ENCODE data around the gene ANKRD27. TPM values are rescaled to one million over a fixed set of nuclear protein-coding genes. Genes with fewer than 3 reads are reported as not detected.

Gene ANKRD27
- 13.4 and 13.7 TPM in 2 replicates for polyA plus RNA-seq (2013)

DNA sequence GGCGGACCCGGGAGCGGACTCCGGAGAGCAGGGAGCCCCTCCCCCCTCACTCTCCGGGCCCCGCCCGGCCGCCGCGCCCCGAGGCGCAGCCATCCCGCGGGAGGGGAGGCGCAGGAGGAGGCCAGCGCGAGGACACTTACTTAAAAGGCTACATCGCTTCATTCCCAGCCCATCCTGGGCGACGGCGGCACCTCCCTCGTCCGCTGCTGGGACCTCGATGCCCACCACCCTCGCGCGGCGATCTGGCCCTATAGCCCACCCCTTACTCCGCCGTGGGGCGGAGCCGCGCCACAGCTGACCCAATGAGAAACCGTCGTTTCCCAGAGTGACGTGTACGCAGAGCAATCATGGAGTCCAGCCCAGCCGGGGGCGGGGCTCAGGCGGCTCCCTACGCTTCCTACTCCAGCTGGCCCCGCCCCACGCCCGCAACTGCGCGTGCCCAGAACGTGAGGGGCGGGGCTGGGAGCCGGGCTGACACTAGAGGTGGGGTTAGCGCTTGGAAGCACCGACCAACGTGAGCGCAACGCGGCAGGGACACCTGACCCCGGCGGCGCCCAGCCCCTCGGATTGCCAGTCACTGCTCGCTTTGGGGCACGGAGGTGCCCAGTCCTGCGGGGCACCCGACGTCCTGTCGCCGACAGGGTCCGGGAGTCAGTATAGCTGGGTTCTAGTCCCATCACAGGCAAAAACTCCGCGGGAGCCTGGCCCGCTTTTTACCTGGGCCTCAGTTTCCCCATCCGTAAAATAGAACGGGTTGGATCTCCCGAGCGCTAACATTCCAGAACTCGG lies at the start of gene ANKRD27:
Gene ANKRD27 (minus strand): TSS at position 250 of the 789 bp plus-strand sequence. CDS start 16,165 bp downstream, outside the sequence.
- Histone ChIP-seq H4K12ac (ENCODE audit: low read depth, low read length) (peak within 1 kb of the TSS; percentile 70), H2BK120ac (ENCODE audit: insufficient read depth, low read length, poor library complexity) (peak within 1 kb of the TSS; percentile 47), H4K91ac (ENCODE audit: low read depth, low read length) (peak within 1 kb of the TSS; percentile 63), H3K27ac (ENCODE audit: low read depth, low read length) (no peak within 1 kb of the TSS), H3K79me1 (ENCODE audit: low read length) (peaks cover 5% of the 10 kb centered on the region), H3K4me2 (ENCODE audit: low read length) (peak within 1 kb of the TSS; percentile 93), H3K9ac (ENCODE audit: low read length) (peak within 1 kb of the TSS; percentile 81), H3K79me2 (ENCODE audit: control insufficient read depth, insufficient read depth, low read length, poor library complexity) (peaks cover 12% of the 10 kb centered on the region), H3K4ac (ENCODE audit: low read depth, low read length) (peak within 1 kb of the TSS; percentile 97), H3K14ac (ENCODE audit: low read length) (peak within 1 kb of the TSS; percentile 90), H2AK5ac (ENCODE audit: low read length) (peak within 1 kb of the TSS; percentile 68), H3K23ac (ENCODE audit: low read length) (no peak within 1 kb of the TSS), H2BK5ac (ENCODE audit: low read depth, low read length, poor library complexity) (no peak within 1 kb of the TSS), H3K9me3 (ENCODE audit: insufficient read depth, low read depth, low read length) (peaks cover 3% of the 10 kb centered on the region), H3K4me1 (ENCODE audit: control insufficient read depth in 1 of 2, insufficient read depth in 2 of 2, low read length in 2 of 2) (peaks cover 14 to 17% of the 10 kb centered on the region in 2 experiments), H3K27me3 (ENCODE audit: insufficient read depth, low read length) (peaks cover 21% of the 10 kb centered on the region), H2BK12ac (ENCODE audit: low read length) (peak within 1 kb of the TSS; percentile 54), H3K18ac (ENCODE audit: low read length) (peak within 1 kb of the TSS; percentile 90), H2AFZ (ENCODE audit: insufficient read depth, low read length, poor library complexity) (peak within 1 kb of the TSS; percentile 90), H3K4me3 (ENCODE audit: low read depth, low read length) (peak within 1 kb of the TSS; percentile 91), H4K8ac (ENCODE audit: low read depth, low read length) (peak within 1 kb of the TSS; percentile 91), H3K36me3 (ENCODE audit: control insufficient read depth in 1 of 2, insufficient read depth in 2 of 2, low read length in 2 of 2) (no peaks in the 10 kb centered on the region)
- DNase-seq = peak; percentile 100
- no CpG with 5 or more reads among the region's 75 CpGs for WGBS (ENCODE audit: extremely low coverage, insufficient coverage, insufficient read length)

DNA sequence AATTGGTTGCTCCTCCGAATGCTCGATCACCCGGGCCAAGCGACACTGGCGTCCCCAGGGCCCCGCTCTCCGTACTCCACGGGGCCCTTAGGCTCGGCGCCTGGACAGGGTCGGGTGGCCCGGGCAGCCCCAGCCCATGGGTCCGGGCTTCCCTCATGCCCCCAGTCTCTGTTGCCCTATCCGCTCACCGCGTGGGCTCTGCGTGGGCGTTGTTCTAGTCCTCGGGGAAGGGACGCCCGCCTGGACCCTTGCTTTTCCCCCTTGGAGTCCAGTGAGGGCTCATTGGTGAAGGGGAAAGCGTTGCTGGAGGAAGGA lies 45.9 kb upstream of the ANKRD27 start:
- H2BK5ac ChIP-seq (ENCODE audit: low read depth, low read length, poor library complexity) = no peak overlapping the region
- peaks cover 0 to 6% of the 10 kb centered on the region in 2 experiments for H3K4me1 ChIP-seq (ENCODE audit: control insufficient read depth in 1 of 2, insufficient read depth in 2 of 2, low read length in 2 of 2)
- no peak overlapping the region for H2BK12ac ChIP-seq (ENCODE audit: low read length)
- no peak overlapping the region for H3K9ac ChIP-seq (ENCODE audit: low read length)
- H2AFZ ChIP-seq (ENCODE audit: insufficient read depth, low read length, poor library complexity) = no peak overlapping the region
- no CpG with 5 or more reads among the region's 22 CpGs for WGBS (ENCODE audit: extremely low coverage, insufficient coverage, insufficient read length)
- no peak overlapping the region for H2BK120ac ChIP-seq (ENCODE audit: insufficient read depth, low read length, poor library complexity)
- peaks cover 0 to 2% of the 10 kb centered on the region in 2 experiments for H3K36me3 ChIP-seq (ENCODE audit: control insufficient read depth in 1 of 2, insufficient read depth in 2 of 2, low read length in 2 of 2)
- H3K4me2 ChIP-seq (ENCODE audit: low read length) = no peak overlapping the region
- no peaks in the 10 kb centered on the region for H3K27me3 ChIP-seq (ENCODE audit: insufficient read depth, low read length)
- no peak overlapping the region for H3K14ac ChIP-seq (ENCODE audit: low read length)
- no peak overlapping the region for H2AK5ac ChIP-seq (ENCODE audit: low read length)
- H4K12ac ChIP-seq (ENCODE audit: low read depth, low read length) = no peak overlapping the region
- H4K91ac ChIP-seq (ENCODE audit: low read depth, low read length) = no peak overlapping the region
- no peaks in the 10 kb centered on the region for H3K9me3 ChIP-seq (ENCODE audit: insufficient read depth, low read depth, low read length)
- no peak overlapping the region for H3K18ac ChIP-seq (ENCODE audit: low read length)
- no peaks in the 10 kb centered on the region for H3K79me2 ChIP-seq (ENCODE audit: control insufficient read depth, insufficient read depth, low read length, poor library complexity)
- H3K23ac ChIP-seq (ENCODE audit: low read length) = no peak overlapping the region
- no peak overlapping the region for H3K4me3 ChIP-seq (ENCODE audit: low read depth, low read length)
- DNase-seq = no peak
- no peak overlapping the region for H3K4ac ChIP-seq (ENCODE audit: low read depth, low read length)
- no peak overlapping the region for H3K27ac ChIP-seq (ENCODE audit: low read depth, low read length)
- H3K79me1 ChIP-seq (ENCODE audit: low read length) = no peaks in the 10 kb centered on the region
- no peak overlapping the region for H4K8ac ChIP-seq (ENCODE audit: low read depth, low read length)

DNA sequence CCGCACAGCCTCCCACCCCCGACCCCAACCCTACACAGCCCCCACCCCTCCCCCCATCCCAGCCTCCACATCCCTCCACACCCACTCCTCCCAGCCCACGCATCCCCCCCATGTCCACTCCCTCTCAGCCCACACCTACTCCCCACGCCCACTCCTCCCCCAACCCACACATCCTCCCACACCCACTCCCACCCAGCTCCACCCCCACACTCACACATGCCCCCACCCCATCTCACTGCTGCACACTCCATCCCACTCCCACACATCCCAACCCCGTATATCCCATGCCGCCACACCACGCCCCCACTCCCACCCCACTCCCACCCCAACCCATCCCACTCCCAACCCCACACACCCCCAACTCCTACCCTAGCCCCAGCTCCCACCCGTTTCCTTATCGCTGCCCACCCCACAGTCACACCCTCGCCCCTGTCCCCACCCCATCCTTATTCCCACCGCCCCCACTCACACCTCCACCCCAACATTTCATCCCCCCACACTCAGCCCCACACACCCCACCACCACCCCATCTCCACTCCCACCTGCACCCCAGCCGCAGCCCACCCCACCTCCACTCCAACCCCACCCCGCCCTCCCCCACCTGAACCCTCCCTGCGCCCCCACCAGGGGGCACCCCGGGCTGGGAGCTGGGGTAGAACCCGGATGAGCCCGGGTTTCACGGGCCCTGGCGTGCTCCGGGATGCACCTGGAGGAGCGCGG lies 45.4 kb upstream of the ANKRD27 start:
- peaks cover 0 to 2% of the 10 kb centered on the region in 2 experiments for H3K36me3 ChIP-seq (ENCODE audit: control insufficient read depth in 1 of 2, insufficient read depth in 2 of 2, low read length in 2 of 2)
- no peak overlapping the region for H3K23ac ChIP-seq (ENCODE audit: low read length)
- H3K4ac ChIP-seq (ENCODE audit: low read depth, low read length) = no peak overlapping the region
- no peak overlapping the region for H4K91ac ChIP-seq (ENCODE audit: low read depth, low read length)
- H4K8ac ChIP-seq (ENCODE audit: low read depth, low read length) = no peak overlapping the region
- no peak overlapping the region for H3K4me2 ChIP-seq (ENCODE audit: low read length)
- H3K9me3 ChIP-seq (ENCODE audit: insufficient read depth, low read depth, low read length) = no peaks in the 10 kb centered on the region
- H3K27ac ChIP-seq (ENCODE audit: low read depth, low read length) = no peak overlapping the region
- no peak overlapping the region for H2AFZ ChIP-seq (ENCODE audit: insufficient read depth, low read length, poor library complexity)
- no peak overlapping the region for H3K14ac ChIP-seq (ENCODE audit: low read length)
- no peaks in the 10 kb centered on the region for H3K27me3 ChIP-seq (ENCODE audit: insufficient read depth, low read length)
- no peak overlapping the region for H3K4me3 ChIP-seq (ENCODE audit: low read depth, low read length)
- no peak overlapping the region for H3K9ac ChIP-seq (ENCODE audit: low read length)
- H3K79me1 ChIP-seq (ENCODE audit: low read length) = no peaks in the 10 kb centered on the region
- no peak for DNase-seq
- WGBS (ENCODE audit: extremely low coverage, insufficient coverage, insufficient read length) = 100% methylated on average over 2 of the region's 22 CpGs
- H4K12ac ChIP-seq (ENCODE audit: low read depth, low read length) = no peak overlapping the region
- H2AK5ac ChIP-seq (ENCODE audit: low read length) = no peak overlapping the region
- H3K79me2 ChIP-seq (ENCODE audit: control insufficient read depth, insufficient read depth, low read length, poor library complexity) = no peaks in the 10 kb centered on the region
- H2BK120ac ChIP-seq (ENCODE audit: insufficient read depth, low read length, poor library complexity) = no peak overlapping the region
- H2BK5ac ChIP-seq (ENCODE audit: low read depth, low read length, poor library complexity) = no peak overlapping the region
- H3K18ac ChIP-seq (ENCODE audit: low read length) = no peak overlapping the region
- no peak overlapping the region for H2BK12ac ChIP-seq (ENCODE audit: low read length)
- peaks cover 0 to 6% of the 10 kb centered on the region in 2 experiments for H3K4me1 ChIP-seq (ENCODE audit: control insufficient read depth in 1 of 2, insufficient read depth in 2 of 2, low read length in 2 of 2)

DNA sequence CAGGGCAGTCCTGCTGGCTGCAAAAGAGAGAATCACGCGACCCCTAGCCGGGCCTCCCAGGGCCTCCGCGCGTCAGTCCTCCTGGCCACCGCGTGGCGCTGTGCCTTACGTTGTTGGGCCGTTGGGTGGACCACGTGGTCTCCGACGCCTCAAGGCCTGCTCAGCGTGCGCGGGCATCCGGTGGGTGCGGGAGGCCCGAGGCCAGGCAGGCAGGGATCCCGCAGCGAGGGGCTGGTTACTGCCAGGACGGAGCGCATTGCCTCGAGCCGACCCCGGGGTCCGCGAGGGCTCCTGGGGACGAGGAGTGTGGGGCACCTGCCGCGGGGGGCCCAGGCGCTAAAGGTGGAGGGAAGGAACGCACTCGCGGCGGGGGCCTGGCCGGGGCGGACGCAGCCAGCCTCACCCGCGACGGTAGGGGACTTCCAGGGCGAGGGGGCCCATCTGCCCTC lies 44.7 kb upstream of the ANKRD27 start, which contains the start of gene TDRD12:
Gene TDRD12 (plus strand): TSS at position 157 of the 449 bp plus-strand sequence. CDS start 306 bp downstream, outside the sequence.
- Histone ChIP-seq H3K79me1 (ENCODE audit: low read length) (no peaks in the 10 kb centered on the region), H3K27me3 (ENCODE audit: insufficient read depth, low read length) (no peaks in the 10 kb centered on the region), H3K18ac (ENCODE audit: low read length) (no peak within 1 kb of the TSS), H3K14ac (ENCODE audit: low read length) (no peak within 1 kb of the TSS), H3K27ac (ENCODE audit: low read depth, low read length) (no peak within 1 kb of the TSS), H3K9ac (ENCODE audit: low read length) (no peak within 1 kb of the TSS), H3K4me2 (ENCODE audit: low read length) (no peak within 1 kb of the TSS), H3K79me2 (ENCODE audit: control insufficient read depth, insufficient read depth, low read length, poor library complexity) (no peaks in the 10 kb centered on the region), H4K12ac (ENCODE audit: low read depth, low read length) (no peak within 1 kb of the TSS), H2BK120ac (ENCODE audit: insufficient read depth, low read length, poor library complexity) (no peak within 1 kb of the TSS), H2AK5ac (ENCODE audit: low read length) (no peak within 1 kb of the TSS), H2BK12ac (ENCODE audit: low read length) (no peak within 1 kb of the TSS), H4K8ac (ENCODE audit: low read depth, low read length) (no peak within 1 kb of the TSS), H2BK5ac (ENCODE audit: low read depth, low read length, poor library complexity) (no peak within 1 kb of the TSS), H3K4me1 (ENCODE audit: control insufficient read depth in 1 of 2, insufficient read depth in 2 of 2, low read length in 2 of 2) (peaks cover 0 to 6% of the 10 kb centered on the region in 2 experiments), H3K23ac (ENCODE audit: low read length) (no peak within 1 kb of the TSS), H3K36me3 (ENCODE audit: control insufficient read depth in 1 of 2, insufficient read depth in 2 of 2, low read length in 2 of 2) (peaks cover 0 to 2% of the 10 kb centered on the region in 2 experiments), H3K4me3 (ENCODE audit: low read depth, low read length) (no peak within 1 kb of the TSS), H3K9me3 (ENCODE audit: insufficient read depth, low read depth, low read length) (no peaks in the 10 kb centered on the region), H3K4ac (ENCODE audit: low read depth, low read length) (no peak within 1 kb of the TSS), H2AFZ (ENCODE audit: insufficient read depth, low read length, poor library complexity) (no peak within 1 kb of the TSS), H4K91ac (ENCODE audit: low read depth, low read length) (no peak within 1 kb of the TSS)
- WGBS (ENCODE audit: extremely low coverage, insufficient coverage, insufficient read length) = no CpG with 5 or more reads among the region's 44 CpGs
- DNase-seq = no peak

Measured in trophoblast cell (in vitro differentiated cells and primary cell).